PC-3 (cell line): ENCODE data around the gene SLC45A2.

Experiments used
- EZH2 ChIP-seq: fragments of 300-600 bp; sonication (generic); IDR thresholded peaks from one replicate; pipeline ENCODE4 v1.6.1; 2017; ENCODE audit warnings: antibody characterized with exemption, mild to moderate bottlenecking, low read length; ENCODE audit not compliant: unreplicated experiment
- EZH2phosphoT487 ChIP-seq: fragments of 300-600 bp; sonication (generic); IDR thresholded peaks from 2 replicates; pipeline ENCODE4 v1.6.1; 2018; ENCODE audit warnings: mild to moderate bottlenecking, antibody characterized with exemption, low read length, borderline replicate concordance
- TF ChIP-seq, protein P1 (sequence below): fragments of 300-600 bp; sonication (generic); conservative IDR thresholded peaks from 2 replicates; pipeline ENCODE4 v1.5.1; 2017; ENCODE audit warnings: antibody characterized with exemption, low read depth, mild to moderate bottlenecking, low read length

DNA sequence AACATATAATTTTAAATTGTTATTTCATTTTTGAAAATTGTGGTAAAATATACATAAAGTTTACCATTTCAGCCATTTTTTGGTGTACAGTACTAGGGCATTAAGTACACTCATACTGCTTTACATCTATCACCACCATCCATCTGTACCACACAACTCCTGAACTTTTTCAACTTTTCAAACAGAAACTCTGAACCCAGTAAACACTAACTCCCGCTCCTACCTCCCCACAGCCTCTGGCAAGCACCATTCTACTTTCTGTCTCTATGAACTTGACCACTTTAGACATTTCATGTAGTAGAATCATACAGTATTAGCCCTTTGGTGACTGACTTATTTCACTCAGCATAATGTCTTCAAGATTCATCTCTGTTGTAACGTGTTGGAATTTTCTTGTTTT, 8.4 kb upstream of the SLC45A2 start:
- TF ChIP-seq, protein P1, sequence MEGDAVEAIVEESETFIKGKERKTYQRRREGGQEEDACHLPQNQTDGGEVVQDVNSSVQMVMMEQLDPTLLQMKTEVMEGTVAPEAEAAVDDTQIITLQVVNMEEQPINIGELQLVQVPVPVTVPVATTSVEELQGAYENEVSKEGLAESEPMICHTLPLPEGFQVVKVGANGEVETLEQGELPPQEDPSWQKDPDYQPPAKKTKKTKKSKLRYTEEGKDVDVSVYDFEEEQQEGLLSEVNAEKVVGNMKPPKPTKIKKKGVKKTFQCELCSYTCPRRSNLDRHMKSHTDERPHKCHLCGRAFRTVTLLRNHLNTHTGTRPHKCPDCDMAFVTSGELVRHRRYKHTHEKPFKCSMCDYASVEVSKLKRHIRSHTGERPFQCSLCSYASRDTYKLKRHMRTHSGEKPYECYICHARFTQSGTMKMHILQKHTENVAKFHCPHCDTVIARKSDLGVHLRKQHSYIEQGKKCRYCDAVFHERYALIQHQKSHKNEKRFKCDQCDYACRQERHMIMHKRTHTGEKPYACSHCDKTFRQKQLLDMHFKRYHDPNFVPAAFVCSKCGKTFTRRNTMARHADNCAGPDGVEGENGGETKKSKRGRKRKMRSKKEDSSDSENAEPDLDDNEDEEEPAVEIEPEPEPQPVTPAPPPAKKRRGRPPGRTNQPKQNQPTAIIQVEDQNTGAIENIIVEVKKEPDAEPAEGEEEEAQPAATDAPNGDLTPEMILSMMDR = no peak
- TF ChIP-seq EZH2phosphoT487 = no peak
- TF ChIP-seq EZH2 = no peak
